ENCODE data around the gene NUDT13.

Gene NUDT13

GRCh38 chr10:73110345-73110849 is at the start of gene NUDT13:
NUDT13 (plus strand) TSS chr10:73110455; CDS start chr10:73114366, 3,911 bp downstream.
- no peak for DNase-seq

- no peak for DNase-seq
These were observed 49.3 kb upstream of the NUDT13 start for GRCh38 chr10:73060738-73061635.

- DNase-seq: no peak
These were observed 48.5 kb upstream of the NUDT13 start for GRCh38 chr10:73061743-73062142.

GRCh38 chr10:73065441-73065840 is 44.8 kb upstream of the NUDT13 start:
- DNase-seq: no peak

- DNase-seq: no peak
These were observed 36.6 kb upstream of the NUDT13 start for GRCh38 chr10:73073627-73074026.

- no peak for DNase-seq
These were observed 34.4 kb upstream of the NUDT13 start for GRCh38 chr10:73075829-73076228.

GRCh38 chr10:73076360-73077183 is 33.7 kb upstream of the NUDT13 start:
- no peak for DNase-seq

- no peak for DNase-seq
These were observed 30.3 kb upstream of the NUDT13 start for GRCh38 chr10:73079779-73080541.

GRCh38 chr10:73083221-73083620 is 27.0 kb upstream of the NUDT13 start:
- no peak for DNase-seq

GRCh38 chr10:73084209-73084608 is 26.0 kb upstream of the NUDT13 start:
- DNase-seq: no peak

- DNase-seq: no peak
These were observed 23.4 kb upstream of the NUDT13 start for GRCh38 chr10:73086816-73087215.

GRCh38 chr10:73088304-73088703 is 22.0 kb upstream of the NUDT13 start:
- no peak for DNase-seq

- no peak for DNase-seq
These were observed 17.4 kb upstream of the NUDT13 start for GRCh38 chr10:73092830-73093229.

GRCh38 chr10:73093922-73094850 is 16.1 kb upstream of the NUDT13 start:
- no peak for DNase-seq

- DNase-seq: no peak
These were observed 15.2 kb upstream of the NUDT13 start for GRCh38 chr10:73094986-73095480.

- DNase-seq: peak; percentile 63
These were observed 14.7 kb upstream of the NUDT13 start for GRCh38 chr10:73095481-73096021.

GRCh38 chr10:73096041-73096448 is 14.2 kb upstream of the NUDT13 start:
- DNase-seq: peak; percentile 86

GRCh38 chr10:73096449-73097304 is 13.6 kb upstream of the NUDT13 start, which contains the start of gene P4HA1:
P4HA1 (minus strand) TSS chr10:73096866; CDS start chr10:73074883, 21,983 bp downstream.
- peak; percentile 100 for DNase-seq

- DNase-seq: no peak
These were observed 13.0 kb upstream of the NUDT13 start for GRCh38 chr10:73097305-73097670.

- no peak for DNase-seq
These were observed 11.1 kb upstream of the NUDT13 start for GRCh38 chr10:73099141-73099540.
